Kasumi-1 (cell line): ENCODE data around the gene OSBPL6.
A peak's percentile ranks its signal among the peaks of the same experiment; 100 is the strongest.

Experiments
- DNase-seq, 2 experiments: peaks; one replicate each; lab custom pipeline; 2025; lab: John Stamatoyannopoulos, UW

Gene OSBPL6

DNA sequence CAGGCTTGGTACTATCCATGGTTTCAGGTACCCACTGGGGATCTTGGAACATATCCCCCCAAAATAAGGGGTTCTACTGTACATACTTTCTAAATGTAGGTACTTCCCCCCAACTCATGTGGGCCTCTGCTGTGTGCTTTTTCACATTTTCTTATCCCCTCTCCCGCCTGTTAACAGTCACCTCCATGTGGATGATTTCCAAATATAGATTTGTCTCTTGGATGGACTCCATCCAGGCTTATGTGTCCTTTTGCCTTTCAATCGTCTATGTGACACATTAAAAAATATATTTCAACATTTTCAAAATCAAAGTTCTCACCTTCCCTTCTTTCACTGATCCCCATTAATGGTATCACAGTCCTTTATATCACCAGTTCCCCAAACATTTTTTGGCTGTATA lies 44.4 kb downstream of the OSBPL6 start:
- no peak for DNase-seq

- DNase-seq, result no peak
These were observed 47.7 kb downstream of the OSBPL6 start for GRCh38 chr2:178241844-178242551.

GRCh38 chr2:178242552-178242883 lies 48.2 kb downstream of the OSBPL6 start:
- DNase-seq, result no peak

DNA sequence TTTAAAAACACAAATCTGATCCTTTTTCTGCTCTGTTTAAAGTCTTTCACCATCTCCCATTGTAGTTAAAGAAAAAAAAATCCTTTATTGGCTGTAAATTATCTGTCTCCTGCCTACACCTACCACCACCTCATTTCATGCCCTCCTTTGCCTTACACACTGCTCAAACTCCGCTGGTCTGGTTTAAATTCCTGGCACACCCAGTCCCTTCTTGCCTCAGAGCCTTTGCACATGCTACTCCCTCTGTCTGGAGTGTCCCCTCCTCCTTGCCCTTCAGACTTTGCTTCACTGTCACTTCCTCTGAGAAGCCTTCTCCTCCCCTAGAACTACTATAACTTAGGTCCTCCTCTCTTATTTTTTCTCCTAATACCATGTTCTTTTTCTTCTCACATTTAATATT lies 49.6 kb downstream of the OSBPL6 start:
- no peak for DNase-seq

GRCh38 chr2:178244777-178245176 lies 50.5 kb downstream of the OSBPL6 start:
- no peak for DNase-seq

GRCh38 chr2:178246696-178247095 lies 52.4 kb downstream of the OSBPL6 start:
- no peak for DNase-seq

- DNase-seq, result no peak
These were observed 52.9 kb downstream of the OSBPL6 start for GRCh38 chr2:178247250-178247649.

DNA sequence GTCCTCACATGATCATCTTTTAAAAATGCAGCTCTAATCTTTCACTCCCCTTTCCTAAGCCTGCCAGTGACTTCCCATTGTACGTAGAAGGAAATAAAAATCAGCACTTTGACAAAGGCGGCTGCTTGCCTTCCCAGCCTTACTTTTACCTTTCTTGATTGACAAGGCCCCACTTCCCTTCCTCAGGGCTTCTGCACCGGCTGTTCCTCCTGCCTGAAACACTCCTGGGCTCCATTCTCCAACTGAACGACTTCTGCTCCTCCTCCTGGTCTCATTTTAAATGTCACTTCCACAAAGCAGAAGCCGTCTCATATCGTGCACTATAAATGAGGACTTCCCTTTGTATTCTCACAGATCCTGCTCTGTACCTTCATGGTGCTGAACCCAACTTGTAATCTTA lies 56.1 kb downstream of the OSBPL6 start:
- peak in 1 of 2 experiments; percentile 7 for DNase-seq

- DNase-seq, result no peak
These were observed 57.0 kb downstream of the OSBPL6 start for GRCh38 chr2:178251151-178251955.

GRCh38 chr2:178256382-178257042 lies 62.2 kb downstream of the OSBPL6 start:
- no peak for DNase-seq

DNA sequence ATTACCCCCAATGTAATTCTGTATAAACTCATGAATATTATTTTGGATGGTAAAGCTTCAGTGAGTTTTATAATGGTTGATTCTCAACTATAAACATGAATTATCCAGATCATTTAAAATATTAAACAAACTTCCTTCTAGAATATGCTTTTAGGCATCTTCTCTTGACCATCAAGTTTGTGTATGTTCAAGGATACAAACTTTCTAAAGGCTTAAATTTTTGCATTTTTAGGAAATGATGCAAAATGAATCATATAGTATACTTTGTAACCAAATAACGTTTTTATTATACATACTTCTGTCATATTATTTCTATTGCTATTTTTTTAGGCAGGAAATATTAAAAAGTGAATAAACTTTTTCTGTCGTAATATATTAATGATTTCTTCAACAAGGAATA lies 62.8 kb downstream of the OSBPL6 start:
- no peak for DNase-seq

DNA sequence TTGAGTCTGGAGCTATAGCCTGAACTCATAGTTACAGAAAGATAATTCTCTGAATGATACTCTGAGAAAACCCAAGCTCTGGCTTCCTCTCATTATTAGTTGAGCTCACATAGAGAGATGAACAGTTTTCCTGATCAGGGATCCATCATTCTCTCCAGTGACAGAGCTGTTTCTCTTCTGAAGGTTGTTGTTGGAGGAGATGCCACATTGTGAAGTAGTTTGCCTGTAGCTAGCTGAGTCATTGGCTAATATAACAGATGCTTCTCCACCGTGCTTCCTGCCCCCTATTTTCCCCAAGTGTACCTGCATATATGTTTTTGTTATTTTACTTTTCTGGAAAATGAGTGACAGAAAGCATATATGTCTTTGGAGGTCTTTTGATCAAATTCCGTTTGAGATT lies 64.6 kb downstream of the OSBPL6 start:
- no peak for DNase-seq

DNA sequence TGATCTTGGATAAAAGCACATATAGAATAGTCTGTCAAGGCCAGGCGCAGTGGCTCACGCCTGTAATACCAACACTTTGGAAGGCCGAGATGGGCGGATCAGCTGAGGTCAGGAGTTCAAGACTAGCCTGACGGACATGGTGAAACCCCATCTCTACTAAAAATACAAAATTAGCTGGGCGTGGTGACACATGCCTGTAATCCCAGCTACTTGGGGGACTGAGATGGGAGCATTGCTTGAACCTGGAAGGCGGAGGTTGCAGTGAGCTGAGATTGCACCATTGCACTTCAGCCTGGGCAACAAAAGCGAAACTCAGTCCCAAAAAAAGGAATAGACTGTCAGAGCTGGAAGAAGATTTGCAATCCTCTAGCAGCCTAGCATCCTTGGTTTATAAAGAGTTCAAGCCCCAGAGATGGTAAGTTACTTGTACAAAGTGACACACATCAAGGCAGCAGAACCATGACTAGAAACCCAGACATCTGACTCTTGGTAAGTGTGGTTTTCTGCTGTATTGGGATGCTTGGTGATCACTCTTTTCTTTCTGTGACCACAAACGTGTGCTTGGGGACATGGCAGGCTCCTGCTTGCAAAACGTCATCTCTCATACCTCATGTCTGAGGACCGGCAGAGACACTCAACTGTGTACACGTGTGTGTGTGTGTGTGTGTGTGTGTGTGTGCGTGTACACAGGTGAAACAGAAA lies 69.0 kb downstream of the OSBPL6 start:
- no peak for DNase-seq

- DNase-seq, result no peak
These were observed 69.9 kb downstream of the OSBPL6 start for GRCh38 chr2:178264211-178264610.

DNA sequence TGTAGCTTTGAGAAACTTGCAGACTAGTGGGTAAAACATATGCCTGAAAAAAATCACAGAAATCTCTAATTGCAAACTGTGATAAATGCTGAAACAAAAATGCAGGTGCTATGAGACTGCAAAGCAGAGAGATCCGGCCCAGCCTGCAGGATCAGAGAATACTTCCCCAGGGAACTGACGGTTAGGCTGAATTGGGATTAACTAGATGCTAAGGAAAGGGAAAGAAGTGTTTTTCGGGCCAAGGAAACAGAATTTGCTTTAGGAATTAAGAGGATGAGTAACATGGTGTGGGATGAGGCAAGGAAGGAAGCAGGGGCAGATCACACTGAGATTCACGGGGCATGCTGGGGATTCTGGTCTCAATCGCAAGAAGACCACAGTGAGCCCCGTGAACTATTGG lies 71.5 kb downstream of the OSBPL6 start:
- DNase-seq, result no peak

- DNase-seq, result no peak
These were observed 72.1 kb downstream of the OSBPL6 start for GRCh38 chr2:178266445-178266844.

DNA sequence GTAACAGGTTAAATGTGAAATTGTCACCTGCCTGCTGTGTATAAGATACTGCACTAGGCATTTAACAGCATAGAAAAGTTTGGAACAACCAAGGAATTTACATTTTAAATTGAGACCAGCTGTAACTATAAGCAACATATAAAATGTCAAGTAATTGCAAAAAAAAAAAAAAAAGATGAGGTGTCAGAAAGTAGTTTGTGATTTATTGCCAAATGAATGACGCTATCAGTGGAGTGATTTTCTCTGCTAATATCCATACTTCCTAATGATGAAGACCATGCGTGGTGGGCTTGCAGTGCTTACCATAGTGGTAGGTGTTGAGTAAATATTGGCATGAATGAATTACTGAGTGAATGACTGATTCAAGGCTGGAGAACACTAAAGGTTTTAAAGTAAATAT lies 73.3 kb downstream of the OSBPL6 start:
- no peak for DNase-seq

- no peak for DNase-seq
These were observed 74.1 kb downstream of the OSBPL6 start for GRCh38 chr2:178268435-178268834.

GRCh38 chr2:178269438-178270224 lies 75.3 kb downstream of the OSBPL6 start:
- no peak for DNase-seq

DNA sequence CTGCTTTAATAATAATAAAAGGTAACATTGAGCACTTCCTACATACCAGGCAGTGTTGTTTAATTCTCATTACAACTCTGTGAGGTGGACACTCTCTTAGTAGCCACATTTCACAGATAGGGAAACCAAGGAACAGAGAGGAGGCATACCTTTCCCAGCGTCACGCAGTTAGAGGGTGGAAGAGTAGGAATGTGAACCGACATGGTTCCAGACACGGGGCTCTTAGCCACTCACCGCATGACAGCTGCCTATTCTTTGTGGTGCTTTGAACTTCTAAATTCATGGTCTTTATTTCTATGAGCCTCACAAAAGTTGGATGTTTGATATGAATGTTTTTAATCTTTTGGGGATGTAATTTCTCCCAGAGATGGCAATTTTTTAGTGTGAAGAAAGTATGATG lies 76.0 kb downstream of the OSBPL6 start:
- DNase-seq, result no peak

DNA sequence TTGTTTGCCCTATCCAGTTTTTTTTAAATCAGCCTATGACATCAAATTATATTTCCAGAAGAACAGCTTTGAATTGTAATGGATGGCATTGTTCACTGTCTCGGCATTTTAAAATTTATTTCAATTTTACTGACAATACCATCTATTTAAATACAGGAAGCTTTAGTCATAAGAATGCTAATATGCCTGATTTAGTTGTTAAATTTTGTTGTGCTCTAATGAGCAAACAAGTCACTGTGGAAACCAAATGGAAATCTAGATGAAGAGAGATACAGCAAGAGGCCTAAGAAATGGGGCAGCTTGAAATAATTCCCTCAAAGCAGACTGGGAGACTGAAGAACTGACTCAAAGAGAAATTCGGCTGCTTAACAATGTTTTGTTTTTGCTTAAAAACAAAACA lies 76.8 kb downstream of the OSBPL6 start:
- DNase-seq, result no peak
